ENCODE results near the gene SOCS3.

DNA sequence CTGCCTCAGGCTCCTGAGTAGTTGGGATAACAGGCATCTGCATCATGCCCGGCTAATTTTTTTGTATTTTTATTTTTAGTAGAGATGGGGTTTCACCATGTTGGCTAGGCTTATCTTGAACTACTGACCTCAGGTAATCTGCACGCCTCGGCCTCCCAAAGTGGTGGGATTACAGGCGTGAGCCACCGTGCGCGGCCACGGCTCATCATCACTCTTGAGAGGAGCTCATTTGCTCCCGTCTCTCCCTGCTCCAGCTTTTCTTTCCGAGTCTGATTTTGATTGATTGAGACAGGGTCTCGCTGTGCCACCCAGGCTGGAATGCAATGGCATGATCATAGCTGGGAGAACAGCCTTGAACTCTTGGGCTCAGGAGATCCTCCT is 31.2 kb upstream of the SOCS3 start:
- TF ChIP-seq POLR2A (IDR thresholded peaks at IDR 0.05) = no peak
- TF ChIP-seq, protein P1, sequence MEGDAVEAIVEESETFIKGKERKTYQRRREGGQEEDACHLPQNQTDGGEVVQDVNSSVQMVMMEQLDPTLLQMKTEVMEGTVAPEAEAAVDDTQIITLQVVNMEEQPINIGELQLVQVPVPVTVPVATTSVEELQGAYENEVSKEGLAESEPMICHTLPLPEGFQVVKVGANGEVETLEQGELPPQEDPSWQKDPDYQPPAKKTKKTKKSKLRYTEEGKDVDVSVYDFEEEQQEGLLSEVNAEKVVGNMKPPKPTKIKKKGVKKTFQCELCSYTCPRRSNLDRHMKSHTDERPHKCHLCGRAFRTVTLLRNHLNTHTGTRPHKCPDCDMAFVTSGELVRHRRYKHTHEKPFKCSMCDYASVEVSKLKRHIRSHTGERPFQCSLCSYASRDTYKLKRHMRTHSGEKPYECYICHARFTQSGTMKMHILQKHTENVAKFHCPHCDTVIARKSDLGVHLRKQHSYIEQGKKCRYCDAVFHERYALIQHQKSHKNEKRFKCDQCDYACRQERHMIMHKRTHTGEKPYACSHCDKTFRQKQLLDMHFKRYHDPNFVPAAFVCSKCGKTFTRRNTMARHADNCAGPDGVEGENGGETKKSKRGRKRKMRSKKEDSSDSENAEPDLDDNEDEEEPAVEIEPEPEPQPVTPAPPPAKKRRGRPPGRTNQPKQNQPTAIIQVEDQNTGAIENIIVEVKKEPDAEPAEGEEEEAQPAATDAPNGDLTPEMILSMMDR (IDR thresholded peaks at IDR 0.05) = no peak
